Measurements from ENCODE around the gene GRIPAP1.

The GRIPAP1 gene

GRCh38 chrX:49019599-49020249, 17.7 kb upstream of the GRIPAP1 start:
- Histone ChIP-seq H2BK120ac (ENCODE audit: low read depth, low read length) (no peak overlapping the region), H3K79me1 (replicated peaks; ENCODE audit: low read length, poor library complexity, severe bottlenecking) (no peaks in the 10 kb centered on the region), H3K4me2 (ENCODE audit: low read length, poor library complexity, severe bottlenecking) (no peak overlapping the region), H3K4me1 (ENCODE audit: control insufficient read depth, insufficient read depth, low read depth, low read length) (no peaks in the 10 kb centered on the region), H3K4ac (ENCODE audit: low read depth in 1 of 2, low read length in 2 of 2) (no peak overlapping the region), H3K23ac (ENCODE audit: low read length in 2 of 2) (no peak overlapping the region), H3K27me3 (ENCODE audit: control insufficient read depth in 1 of 2, insufficient read depth in 1 of 2, low read length in 2 of 2) (no peaks in the 10 kb centered on the region), H3K14ac (ENCODE audit: low read length in 2 of 2) (no peak overlapping the region), H3K36me3 (ENCODE audit: control insufficient read depth in 1 of 2, insufficient read depth in 2 of 2, low read depth in 1 of 2, low read length in 2 of 2) (peaks cover 4 to 5% of the 10 kb centered on the region in 2 experiments), H2AFZ (ENCODE audit: low read depth, low read length) (no peak overlapping the region), H3K4me3 (ENCODE audit: insufficient read depth in 1 of 2, low read depth in 1 of 2, low read length in 2 of 2) (no peak overlapping the region), H2BK5ac (ENCODE audit: low read depth, low read length, poor library complexity, severe bottlenecking) (no peak overlapping the region), H3K9me3 (ENCODE audit: control insufficient read depth, low read length) (peaks cover 3% of the 10 kb centered on the region), H3K18ac (ENCODE audit: low read depth in 1 of 2, low read length in 2 of 2) (no peak overlapping the region), H3K9ac (ENCODE audit: low read length) (no peak overlapping the region), H2BK15ac (ENCODE audit: low read depth, poor library complexity, severe bottlenecking) (no peak overlapping the region), H2AK5ac (ENCODE audit: low read length, severe bottlenecking) (no peak overlapping the region), H3K27ac (ENCODE audit: low read length, poor library complexity, severe bottlenecking) (no peak overlapping the region), H4K91ac (ENCODE audit: low read length) (no peak overlapping the region), H4K8ac (ENCODE audit: low read length) (no peak overlapping the region), H2BK12ac (ENCODE audit: low read length in 2 of 2) (no peak overlapping the region)
- no peak for DNase-seq
- 92% methylated on average over 7 of the region's 7 CpGs for WGBS

- no peak overlapping the region for H3K4me3 ChIP-seq (ENCODE audit: insufficient read depth in 1 of 2, low read depth in 1 of 2, low read length in 2 of 2)
- no peak overlapping the region for H2AK5ac ChIP-seq (ENCODE audit: low read length, severe bottlenecking)
- H3K9me3 ChIP-seq (ENCODE audit: control insufficient read depth, low read length), result no peaks in the 10 kb centered on the region
- H3K23ac ChIP-seq (ENCODE audit: low read length in 2 of 2), result no peak overlapping the region
- H2AFZ ChIP-seq (ENCODE audit: low read depth, low read length), result no peak overlapping the region
- no peak overlapping the region for H3K14ac ChIP-seq (ENCODE audit: low read length in 2 of 2)
- H3K9ac ChIP-seq (ENCODE audit: low read length), result no peak overlapping the region
- no peaks in the 10 kb centered on the region for H3K27me3 ChIP-seq (ENCODE audit: control insufficient read depth in 1 of 2, insufficient read depth in 1 of 2, low read length in 2 of 2)
- H3K4me1 ChIP-seq (ENCODE audit: control insufficient read depth, insufficient read depth, low read depth, low read length), result no peaks in the 10 kb centered on the region
- no peak overlapping the region for H3K27ac ChIP-seq (ENCODE audit: low read length, poor library complexity, severe bottlenecking)
- no peak overlapping the region for H2BK15ac ChIP-seq (ENCODE audit: low read depth, poor library complexity, severe bottlenecking)
- H2BK5ac ChIP-seq (ENCODE audit: low read depth, low read length, poor library complexity, severe bottlenecking), result no peak overlapping the region
- no peak overlapping the region for H3K4ac ChIP-seq (ENCODE audit: low read depth in 1 of 2, low read length in 2 of 2)
- H2BK120ac ChIP-seq (ENCODE audit: low read depth, low read length), result no peak overlapping the region
- no peak overlapping the region for H4K8ac ChIP-seq (ENCODE audit: low read length)
- DNase-seq, result no peak
- no peak overlapping the region for H3K4me2 ChIP-seq (ENCODE audit: low read length, poor library complexity, severe bottlenecking)
- H3K79me1 ChIP-seq (replicated peaks; ENCODE audit: low read length, poor library complexity, severe bottlenecking), result no peaks in the 10 kb centered on the region
- H3K36me3 ChIP-seq (ENCODE audit: control insufficient read depth in 1 of 2, insufficient read depth in 2 of 2, low read depth in 1 of 2, low read length in 2 of 2), result no peaks in the 10 kb centered on the region
- H3K18ac ChIP-seq (ENCODE audit: low read depth in 1 of 2, low read length in 2 of 2), result no peak overlapping the region
- no peak overlapping the region for H2BK12ac ChIP-seq (ENCODE audit: low read length in 2 of 2)
- 100% methylated on average over 1 of the region's 2 CpGs for WGBS
- H4K91ac ChIP-seq (ENCODE audit: low read length), result no peak overlapping the region
Measured at GRCh38 chrX:49019050-49019449, 17.0 kb upstream of the GRIPAP1 start.

DNA sequence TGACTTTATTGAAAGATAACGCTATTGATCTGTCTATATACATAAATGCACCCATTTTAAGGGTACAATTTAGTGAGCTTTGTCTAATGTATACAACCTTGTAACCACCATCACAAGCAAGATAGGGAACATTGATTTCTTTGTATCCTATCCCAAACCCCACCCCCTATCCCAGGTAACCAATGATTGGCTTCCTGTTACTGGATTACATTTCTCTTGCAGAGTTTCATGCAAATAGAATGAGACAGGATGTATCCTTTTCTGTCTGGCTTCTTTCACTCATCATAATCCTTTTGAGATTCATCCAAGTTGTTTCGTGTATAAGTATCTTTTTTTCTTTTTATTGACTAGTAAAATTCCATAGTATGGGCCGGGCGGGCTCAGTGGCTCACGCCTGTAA, 1.6 kb upstream of the GRIPAP1 start:
- no peak overlapping the region for H3K23ac ChIP-seq (ENCODE audit: low read length in 2 of 2)
- no peak overlapping the region for H3K4me3 ChIP-seq (ENCODE audit: insufficient read depth in 1 of 2, low read depth in 1 of 2, low read length in 2 of 2)
- no peak overlapping the region for H3K4me2 ChIP-seq (ENCODE audit: low read length, poor library complexity, severe bottlenecking)
- H2AFZ ChIP-seq (ENCODE audit: low read depth, low read length), result no peak overlapping the region
- H4K91ac ChIP-seq (ENCODE audit: low read length), result no peak overlapping the region
- peaks cover 6% of the 10 kb centered on the region for H3K4me1 ChIP-seq (ENCODE audit: control insufficient read depth, insufficient read depth, low read depth, low read length)
- no peak overlapping the region for H2BK5ac ChIP-seq (ENCODE audit: low read depth, low read length, poor library complexity, severe bottlenecking)
- no peak overlapping the region for H3K14ac ChIP-seq (ENCODE audit: low read length in 2 of 2)
- H3K79me1 ChIP-seq (replicated peaks; ENCODE audit: low read length, poor library complexity, severe bottlenecking), result peaks cover 4% of the 10 kb centered on the region
- no peak overlapping the region for H2BK120ac ChIP-seq (ENCODE audit: low read depth, low read length)
- H4K8ac ChIP-seq (ENCODE audit: low read length), result no peak overlapping the region
- no peak overlapping the region for H2BK12ac ChIP-seq (ENCODE audit: low read length in 2 of 2)
- 100% methylated on average over 3 of the region's 5 CpGs for WGBS
- H3K18ac ChIP-seq (ENCODE audit: low read depth in 1 of 2, low read length in 2 of 2), result no peak overlapping the region
- H2BK15ac ChIP-seq (ENCODE audit: low read depth, poor library complexity, severe bottlenecking), result no peak overlapping the region
- H3K4ac ChIP-seq (ENCODE audit: low read depth in 1 of 2, low read length in 2 of 2), result no peak overlapping the region
- DNase-seq, result no peak
- H3K27ac ChIP-seq (ENCODE audit: low read length, poor library complexity, severe bottlenecking), result no peak overlapping the region
- H3K9me3 ChIP-seq (ENCODE audit: control insufficient read depth, low read length), result no peaks in the 10 kb centered on the region
- H3K36me3 ChIP-seq (ENCODE audit: control insufficient read depth in 1 of 2, insufficient read depth in 2 of 2, low read depth in 1 of 2, low read length in 2 of 2), result peaks cover 7 to 9% of the 10 kb centered on the region in 2 experiments
- no peak overlapping the region for H2AK5ac ChIP-seq (ENCODE audit: low read length, severe bottlenecking)
- H3K27me3 ChIP-seq (ENCODE audit: control insufficient read depth in 1 of 2, insufficient read depth in 1 of 2, low read length in 2 of 2), result no peaks in the 10 kb centered on the region
- no peak overlapping the region for H3K9ac ChIP-seq (ENCODE audit: low read length)

GRCh38 chrX:49001521-49002090, 458 bp downstream of the GRIPAP1 start:
- Histone ChIP-seq H3K23ac (ENCODE audit: low read length in 2 of 2) (no peak overlapping the region), H3K79me1 (replicated peaks; ENCODE audit: low read length, poor library complexity, severe bottlenecking) (peaks cover 7% of the 10 kb centered on the region), H3K9me3 (ENCODE audit: control insufficient read depth, low read length) (peaks cover 7% of the 10 kb centered on the region), H3K4me1 (ENCODE audit: control insufficient read depth, insufficient read depth, low read depth, low read length) (peaks cover 7% of the 10 kb centered on the region), H3K27me3 (ENCODE audit: control insufficient read depth in 1 of 2, insufficient read depth in 1 of 2, low read length in 2 of 2) (no peaks in the 10 kb centered on the region), H2BK5ac (ENCODE audit: low read depth, low read length, poor library complexity, severe bottlenecking) (peak overlapping the region; percentile 10), H2AFZ (ENCODE audit: low read depth, low read length) (no peak overlapping the region), H3K36me3 (ENCODE audit: control insufficient read depth in 1 of 2, insufficient read depth in 2 of 2, low read depth in 1 of 2, low read length in 2 of 2) (peaks cover 17 to 29% of the 10 kb centered on the region in 2 experiments), H3K14ac (ENCODE audit: low read length in 2 of 2) (no peak overlapping the region), H3K27ac (ENCODE audit: low read length, poor library complexity, severe bottlenecking) (no peak overlapping the region), H3K4me3 (ENCODE audit: insufficient read depth in 1 of 2, low read depth in 1 of 2, low read length in 2 of 2) (peak overlapping the region; percentile 73 to 91), H3K4me2 (ENCODE audit: low read length, poor library complexity, severe bottlenecking) (peak overlapping the region; percentile 69), H3K4ac (ENCODE audit: low read depth in 1 of 2, low read length in 2 of 2) (peak overlapping the region in 1 of 2 experiments; percentile 56), H3K9ac (ENCODE audit: low read length) (peak overlapping the region; percentile 93), H2AK5ac (ENCODE audit: low read length, severe bottlenecking) (no peak overlapping the region), H3K18ac (ENCODE audit: low read depth in 1 of 2, low read length in 2 of 2) (no peak overlapping the region), H2BK12ac (ENCODE audit: low read length in 2 of 2) (no peak overlapping the region), H4K8ac (ENCODE audit: low read length) (peak overlapping the region; percentile 73), H2BK15ac (ENCODE audit: low read depth, poor library complexity, severe bottlenecking) (no peak overlapping the region), H4K91ac (ENCODE audit: low read length) (no peak overlapping the region), H2BK120ac (ENCODE audit: low read depth, low read length) (no peak overlapping the region)
- peak; percentile 57 for DNase-seq
- 6% methylated on average over 16 of the region's 17 CpGs for WGBS
